ENCODE data around the gene MED22. TPM values are rescaled to one million over a fixed set of nuclear protein-coding genes. Genes with fewer than 3 reads are reported as not detected.
"Not testable (repeated sequence)": the region's sequence is repeated elsewhere in the genome, so short reads cannot be mapped to it uniquely, and the experiment has no call there.

MED22 gene
- total RNA-seq, 1 donor from 2014 or later: 45.7 TPM

DNA sequence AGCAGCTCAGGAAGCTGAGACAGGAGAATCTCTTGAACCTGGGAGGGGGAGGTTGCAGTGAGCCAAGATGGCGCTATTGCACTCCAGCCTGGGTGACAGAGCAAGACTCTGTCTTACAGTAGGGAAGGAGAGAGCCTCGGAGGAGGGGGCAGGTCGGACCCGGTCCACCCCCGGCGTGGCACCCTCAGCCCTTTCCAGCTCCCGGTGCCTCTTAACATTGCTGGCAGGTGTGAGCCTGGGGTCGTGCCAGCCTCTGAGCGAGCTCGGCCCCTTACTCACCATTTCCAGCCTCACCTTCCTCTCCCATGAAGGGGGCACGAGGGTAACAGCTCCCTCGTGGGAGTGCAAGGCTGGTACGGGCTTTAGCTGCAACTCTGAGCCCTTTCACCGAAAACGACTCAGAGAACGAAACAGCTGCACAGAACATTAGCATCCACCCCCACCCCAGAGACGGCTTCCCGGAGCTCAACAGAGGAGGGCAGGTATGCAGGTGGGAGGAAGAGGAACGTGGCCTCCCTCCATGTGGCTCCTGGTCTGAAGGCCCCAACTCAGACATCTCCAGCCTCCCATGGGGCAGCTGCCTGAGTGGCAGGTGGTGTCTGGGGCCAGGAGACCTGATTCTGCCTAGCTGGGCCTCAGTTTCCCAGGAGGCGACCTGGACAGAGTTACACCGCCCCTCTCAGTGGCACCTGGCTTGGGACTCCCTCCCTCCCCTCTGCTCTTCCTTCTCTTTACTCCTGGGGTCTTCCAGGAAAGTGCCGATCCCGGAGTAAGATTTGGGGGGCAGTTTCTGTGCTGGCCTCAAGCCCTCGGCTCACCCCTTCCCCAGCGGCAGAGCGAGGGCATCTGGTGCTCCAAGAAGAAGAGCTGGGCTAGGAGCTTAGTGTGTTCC lies 44.4 kb downstream of the MED22 start:
- H3K9me3 Mint-ChIP-seq: no peaks in the 10 kb centered on the region
- H3K27ac Mint-ChIP-seq: no peak overlapping the region
- intact Hi-C loops (cut with micrococcal nuclease): no loop called here
- ChIA-PET POLR2A (no interaction called here), CTCF (no interaction called here)
- ATAC-seq (ENCODE audit: low read depth): no peak
- DNase-seq: no peak
- H3K36me3 Mint-ChIP-seq (ENCODE audit: low read depth): no peaks in the 10 kb centered on the region
- no peaks in the 10 kb centered on the region for H3K4me1 Mint-ChIP-seq
- H3K4me3 Mint-ChIP-seq: no peak overlapping the region
- peaks cover 5% of the 10 kb centered on the region for H3K27me3 Mint-ChIP-seq
- TF ChIP-seq, protein P1, sequence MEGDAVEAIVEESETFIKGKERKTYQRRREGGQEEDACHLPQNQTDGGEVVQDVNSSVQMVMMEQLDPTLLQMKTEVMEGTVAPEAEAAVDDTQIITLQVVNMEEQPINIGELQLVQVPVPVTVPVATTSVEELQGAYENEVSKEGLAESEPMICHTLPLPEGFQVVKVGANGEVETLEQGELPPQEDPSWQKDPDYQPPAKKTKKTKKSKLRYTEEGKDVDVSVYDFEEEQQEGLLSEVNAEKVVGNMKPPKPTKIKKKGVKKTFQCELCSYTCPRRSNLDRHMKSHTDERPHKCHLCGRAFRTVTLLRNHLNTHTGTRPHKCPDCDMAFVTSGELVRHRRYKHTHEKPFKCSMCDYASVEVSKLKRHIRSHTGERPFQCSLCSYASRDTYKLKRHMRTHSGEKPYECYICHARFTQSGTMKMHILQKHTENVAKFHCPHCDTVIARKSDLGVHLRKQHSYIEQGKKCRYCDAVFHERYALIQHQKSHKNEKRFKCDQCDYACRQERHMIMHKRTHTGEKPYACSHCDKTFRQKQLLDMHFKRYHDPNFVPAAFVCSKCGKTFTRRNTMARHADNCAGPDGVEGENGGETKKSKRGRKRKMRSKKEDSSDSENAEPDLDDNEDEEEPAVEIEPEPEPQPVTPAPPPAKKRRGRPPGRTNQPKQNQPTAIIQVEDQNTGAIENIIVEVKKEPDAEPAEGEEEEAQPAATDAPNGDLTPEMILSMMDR (IDR thresholded peaks at IDR 0.05): no peak

DNA sequence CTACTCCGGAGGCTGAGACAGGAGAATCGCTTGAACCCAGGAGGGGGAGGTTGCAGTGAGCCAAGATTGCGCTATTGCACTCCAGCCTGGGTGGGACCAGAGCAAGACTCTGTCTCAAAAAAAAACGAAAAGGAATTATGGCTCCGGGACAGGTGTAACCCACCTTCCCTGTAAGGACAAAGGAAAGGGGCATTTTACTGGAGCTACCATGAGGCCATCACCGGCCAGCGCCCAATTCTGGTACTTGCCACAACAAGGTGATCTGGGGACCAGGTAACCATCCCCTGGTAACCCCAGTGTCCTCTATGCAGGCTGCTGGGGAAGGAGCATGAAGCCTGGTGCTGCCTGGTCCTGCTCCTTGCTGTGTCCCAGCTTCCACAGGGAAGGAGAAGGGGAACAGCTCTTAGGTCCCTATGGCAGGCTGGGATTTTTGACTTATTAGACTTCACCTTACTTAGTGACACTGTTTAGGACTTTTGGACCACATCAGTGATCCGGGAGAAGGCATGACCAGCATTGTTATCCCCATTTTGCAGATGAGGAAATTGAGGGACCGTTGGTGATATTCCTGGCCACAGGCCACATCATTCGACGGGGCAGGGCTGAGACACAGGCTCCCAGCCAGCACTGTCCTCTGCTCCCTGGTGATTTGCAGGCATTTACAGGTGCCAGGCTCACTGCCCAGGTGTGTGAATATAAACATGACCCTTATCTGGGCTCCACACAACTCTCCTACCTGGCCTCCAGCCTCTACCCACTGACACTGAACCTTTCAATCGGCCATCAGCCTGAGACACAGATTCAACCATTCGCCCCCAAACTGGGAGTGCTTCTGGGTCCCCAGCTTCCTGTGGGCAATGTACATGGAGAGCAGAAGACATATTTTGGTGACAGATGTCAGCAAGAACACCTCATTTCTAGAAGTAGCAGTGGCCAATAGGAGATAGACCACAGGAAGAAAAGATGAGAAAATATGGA lies 46.4 kb downstream of the MED22 start:
- Mint-ChIP-seq H3K9me3 (no peaks in the 10 kb centered on the region), H3K4me1 (no peaks in the 10 kb centered on the region), H3K27me3 (peaks cover 9% of the 10 kb centered on the region), H3K4me3 (no peak overlapping the region), H3K36me3 (ENCODE audit: low read depth) (no peaks in the 10 kb centered on the region), H3K27ac (no peak overlapping the region)
- ChIA-PET CTCF (no interaction called here), POLR2A (no interaction called here)
- intact Hi-C loops (cut with micrococcal nuclease): no loop called here
- DNase-seq (no peak), ATAC-seq (ENCODE audit: low read depth) (no peak)
- TF ChIP-seq, protein P1 (IDR thresholded peaks at IDR 0.05): no peak

DNA sequence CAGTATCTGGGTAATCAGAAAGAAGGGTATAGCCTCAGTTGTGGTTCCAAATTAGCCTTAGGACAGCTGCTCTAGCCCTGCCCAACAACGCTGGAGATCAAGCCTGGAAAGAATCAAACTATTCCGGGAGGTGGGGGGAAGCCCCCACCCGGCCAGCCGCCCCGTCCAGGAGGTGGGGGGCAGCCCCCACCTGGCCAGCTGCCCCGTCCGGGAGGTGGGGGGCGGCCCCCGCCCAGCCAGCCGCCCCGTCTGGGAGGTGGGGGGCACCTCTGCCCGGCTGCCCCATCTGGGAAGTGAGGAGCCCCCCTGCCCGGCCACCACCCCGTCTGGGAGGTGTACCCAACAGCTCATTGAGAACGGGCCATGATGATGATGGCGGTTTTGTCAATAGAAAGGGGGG lies 47.9 kb downstream of the MED22 start:
- H3K27ac Mint-ChIP-seq; H3K36me3 Mint-ChIP-seq (ENCODE audit: low read depth); POLR2A ChIA-PET; ATAC-seq (ENCODE audit: low read depth); DNase-seq; intact Hi-C loops (cut with micrococcal nuclease); H3K4me3 Mint-ChIP-seq; H3K4me1 Mint-ChIP-seq; H3K9me3 Mint-ChIP-seq: not testable (repeated sequence)
- CTCF ChIA-PET: interaction anchor here (0.7 kb wide), 2 partner anchors 398 to 770 kb away, joined by 3 to 4 read pairs; no protein-coding TSS in a partner anchor
- H3K27me3 Mint-ChIP-seq: peaks cover 15% of the 10 kb centered on the region

DNA sequence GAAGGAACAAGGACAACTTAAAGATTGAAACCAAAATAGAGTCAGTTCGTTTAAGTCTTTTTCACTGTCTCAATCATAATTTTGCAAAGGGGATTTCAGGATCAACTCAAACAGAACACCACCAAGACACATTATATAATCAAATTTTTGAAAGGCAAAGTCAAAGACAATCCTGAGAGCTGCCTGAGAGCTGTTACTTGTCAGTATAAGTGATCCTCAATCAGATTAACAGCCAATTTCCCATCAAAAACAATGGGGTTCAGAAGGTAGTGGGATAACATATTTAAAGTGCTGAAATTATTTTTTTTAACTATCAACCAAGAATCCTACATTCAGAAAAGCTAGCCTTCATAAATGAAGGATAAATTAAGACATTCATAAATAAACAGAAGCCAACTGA lies 53.7 kb downstream of the MED22 start:
- H3K9me3 Mint-ChIP-seq: peaks cover 30% of the 10 kb centered on the region
- no peak overlapping the region for H3K27ac Mint-ChIP-seq
- no peaks in the 10 kb centered on the region for H3K4me1 Mint-ChIP-seq
- no peak overlapping the region for H3K4me3 Mint-ChIP-seq
- peaks cover 31% of the 10 kb centered on the region for H3K27me3 Mint-ChIP-seq
- DNase-seq (no peak), ATAC-seq (ENCODE audit: low read depth) (no peak)
- H3K36me3 Mint-ChIP-seq (ENCODE audit: low read depth): no peaks in the 10 kb centered on the region
- POLR2A ChIA-PET: no interaction called here
- intact Hi-C loops (cut with micrococcal nuclease): no loop called here
- CTCF ChIA-PET: no interaction called here
- TF ChIP-seq, protein P1 (IDR thresholded peaks at IDR 0.05): no peak

DNA sequence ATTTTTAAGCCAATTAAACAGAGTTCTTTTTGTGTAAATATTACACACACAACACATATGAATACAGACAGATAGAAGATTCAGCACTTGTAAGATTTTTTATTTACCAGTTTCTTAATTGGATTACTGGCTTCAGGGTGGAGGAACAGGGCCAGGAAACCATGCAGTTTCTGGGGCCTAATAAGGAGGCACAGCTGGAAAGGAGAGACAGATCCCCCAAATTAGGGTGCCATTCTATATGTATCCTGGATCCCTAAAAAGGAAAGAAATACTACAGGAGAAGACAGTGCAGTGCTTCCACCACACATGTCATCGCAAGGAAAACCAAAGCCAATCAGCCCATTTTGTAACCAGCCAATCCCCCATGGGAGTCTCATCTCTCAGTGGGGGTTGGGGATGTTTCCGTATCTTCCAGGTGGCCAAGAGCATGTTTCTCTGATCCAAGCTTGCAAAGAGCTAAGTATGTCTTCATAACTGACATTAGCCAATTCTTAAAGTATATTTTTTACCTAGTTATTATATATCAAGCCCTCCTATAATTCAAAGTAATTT lies 57.1 kb downstream of the MED22 start:
- no peak for ATAC-seq (ENCODE audit: low read depth)
- POLR2A ChIA-PET: no interaction called here
- DNase-seq: no peak
- peaks cover 35% of the 10 kb centered on the region for H3K9me3 Mint-ChIP-seq
- TF ChIP-seq, protein P1 (IDR thresholded peaks at IDR 0.05): no peak
- no peak overlapping the region for H3K27ac Mint-ChIP-seq
- H3K4me3 Mint-ChIP-seq: no peak overlapping the region
- intact Hi-C loops (cut with micrococcal nuclease): no loop called here
- no peaks in the 10 kb centered on the region for H3K4me1 Mint-ChIP-seq
- CTCF ChIA-PET: no interaction called here
- H3K27me3 Mint-ChIP-seq: peaks cover 20% of the 10 kb centered on the region
- no peaks in the 10 kb centered on the region for H3K36me3 Mint-ChIP-seq (ENCODE audit: low read depth)

Other genes starting within 250 kb of the MED22 start
- 21.2 and 29.2 TPM in 2 replicates for gene RALGDS, start 226.9 kb downstream of the MED22 start, total RNA-seq
- gene GBGT1, start 184.2 kb downstream of the MED22 start, total RNA-seq: 42.2 and 49.5 TPM in 2 replicates
- not detected in 2 replicates for gene OBP2B, start 138.9 kb downstream of the MED22 start, total RNA-seq
- not detected in 2 replicates for gene ABO, start 72.9 kb downstream of the MED22 start, total RNA-seq
- 22.4 and 23.9 TPM in 2 replicates for gene SURF6, start 11.9 kb downstream of the MED22 start, total RNA-seq
- gene RPL7A, start 87 bp upstream of the MED22 start, total RNA-seq: 3,786 and 4,134 TPM in 2 replicates
- gene SURF1, start 8.4 kb upstream of the MED22 start, total RNA-seq: 33.6 and 38.9 TPM in 2 replicates
- 17.3 and 17.8 TPM in 2 replicates for gene SURF2, start 8.4 kb upstream of the MED22 start, total RNA-seq
- gene SURF4, start 27.9 kb upstream of the MED22 start, total RNA-seq: 57.0 and 58.2 TPM in 2 replicates
- 0.37 and 0.44 TPM in 2 replicates for gene STKLD1, start 28.2 kb upstream of the MED22 start, total RNA-seq
- gene REXO4, start 69.9 kb upstream of the MED22 start, total RNA-seq: 31.6 and 33.3 TPM in 2 replicates
- gene ADAMTS13, start 74.2 kb upstream of the MED22 start, total RNA-seq: 1.9 TPM in 2 replicates
- 13.8 and 15.0 TPM in 2 replicates for gene CACFD1, start 111.8 kb upstream of the MED22 start, total RNA-seq
- gene SLC2A6, start 131.0 kb upstream of the MED22 start, total RNA-seq: 32.9 and 37.4 TPM in 2 replicates
- not detected in 2 replicates for gene MYMK, start 176.8 kb upstream of the MED22 start, total RNA-seq
- gene ADAMTSL2, start 186.6 kb upstream of the MED22 start, total RNA-seq: not detected in 2 replicates